ENCODE results near the gene VPREB1.
"Not testable (repeated sequence)": the region's sequence is repeated elsewhere in the genome, so short reads cannot be mapped to it uniquely, and the experiment has no call there.

Gene VPREB1

GRCh38 chr22:22215659-22216449, 28.7 kb upstream of the VPREB1 start:
- Histone ChIP-seq H3K27ac (no peak overlapping the region), H3K4me3 (no peak overlapping the region)
- no peak for DNase-seq (ENCODE audit: low spot score)
- TF ChIP-seq CTCF (IDR thresholded peaks at IDR 0.05) = no peak

GRCh38 chr22:22216450-22216959, 28.1 kb upstream of the VPREB1 start:
- H3K27ac ChIP-seq = no peak overlapping the region
- no peak overlapping the region for H3K4me3 ChIP-seq
- no peak for TF ChIP-seq CTCF (IDR thresholded peaks at IDR 0.05)
- no peak for DNase-seq (ENCODE audit: low spot score)

GRCh38 chr22:22218302-22218701, 26.3 kb upstream of the VPREB1 start:
- no peak for DNase-seq (ENCODE audit: low spot score)
- Histone ChIP-seq H3K4me3 (no peak overlapping the region), H3K27ac (no peak overlapping the region)
- no peak for TF ChIP-seq CTCF (IDR thresholded peaks at IDR 0.05)

- H3K4me3 ChIP-seq = no peak overlapping the region
- no peak for DNase-seq (ENCODE audit: low spot score)
- no peak overlapping the region for H3K27ac ChIP-seq
- TF ChIP-seq CTCF (IDR thresholded peaks at IDR 0.05) = no peak
These were observed 25.2 kb upstream of the VPREB1 start for GRCh38 chr22:22219140-22219996.

GRCh38 chr22:22221043-22221442, 23.5 kb upstream of the VPREB1 start:
- not testable (repeated sequence) for H3K4me3 ChIP-seq; DNase-seq (ENCODE audit: low spot score); H3K27ac ChIP-seq

- DNase-seq (ENCODE audit: low spot score) = no peak
- H3K27ac ChIP-seq = no peak overlapping the region
- TF ChIP-seq CTCF (IDR thresholded peaks at IDR 0.05) = no peak
- no peak overlapping the region for H3K4me3 ChIP-seq
These were observed 18.0 kb upstream of the VPREB1 start for GRCh38 chr22:22226448-22227187.

GRCh38 chr22:22228421-22228820, 16.2 kb upstream of the VPREB1 start:
- Histone ChIP-seq H3K27ac (no peak overlapping the region), H3K4me3 (no peak overlapping the region)
- no peak for DNase-seq (ENCODE audit: low spot score)
- no peak for TF ChIP-seq CTCF (IDR thresholded peaks at IDR 0.05)
